Measurements from ENCODE around the gene AMOTL1.

DNA sequence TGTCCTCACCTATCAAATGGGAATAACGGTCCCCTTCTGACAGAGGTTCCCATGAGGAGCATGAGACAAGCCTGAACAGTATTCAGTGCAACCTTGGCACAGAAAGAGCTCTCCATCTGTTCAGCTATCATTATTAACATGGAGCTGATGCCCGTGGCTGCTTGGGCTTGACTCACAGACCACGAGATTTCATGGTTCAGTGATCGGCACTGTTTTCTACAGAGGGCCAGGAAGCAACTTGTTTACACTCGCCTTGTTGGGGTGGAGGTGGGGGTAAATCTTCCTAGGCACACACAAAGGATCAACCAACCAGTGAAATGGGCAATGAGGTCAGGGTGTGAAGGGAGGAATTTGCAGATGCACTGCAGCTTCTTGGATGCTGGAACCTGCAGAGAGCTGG lies 117.0 kb downstream of the AMOTL1 start:
- TF ChIP-seq SUZ12 (IDR thresholded peaks at IDR 0.05; ENCODE audit: extremely low read depth, insufficient read depth, insufficient read length) (no peak), ZNF274 (IDR thresholded peaks at IDR 0.05; ENCODE audit: low read depth, low read length) (no peak)
